ENCODE results near the gene ATXN1.

DNA sequence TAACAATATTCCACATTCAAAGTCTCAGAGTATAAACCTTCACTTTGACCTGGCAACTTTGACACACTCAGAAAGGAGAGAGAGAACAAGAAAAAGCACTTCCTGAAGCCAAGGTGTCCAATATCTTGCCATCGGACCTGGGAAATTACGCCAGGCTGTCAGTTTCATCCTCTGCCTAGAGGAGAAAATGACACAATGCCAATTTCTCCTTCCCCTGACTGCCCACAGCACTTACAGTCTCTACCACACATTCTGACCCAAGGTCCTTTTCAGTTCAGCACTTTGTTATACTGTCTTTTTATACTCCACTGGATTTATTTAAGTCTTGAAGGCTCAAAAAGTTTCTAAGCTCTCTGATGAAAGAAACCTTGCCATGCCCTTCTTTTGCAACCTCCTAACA lies 272.4 kb downstream of the ATXN1 start:
- TF ChIP-seq POLR2AphosphoS5 (IDR thresholded peaks at IDR 0.05; ENCODE audit: low read depth, low read length) = no peak
- TF ChIP-seq, protein P1, sequence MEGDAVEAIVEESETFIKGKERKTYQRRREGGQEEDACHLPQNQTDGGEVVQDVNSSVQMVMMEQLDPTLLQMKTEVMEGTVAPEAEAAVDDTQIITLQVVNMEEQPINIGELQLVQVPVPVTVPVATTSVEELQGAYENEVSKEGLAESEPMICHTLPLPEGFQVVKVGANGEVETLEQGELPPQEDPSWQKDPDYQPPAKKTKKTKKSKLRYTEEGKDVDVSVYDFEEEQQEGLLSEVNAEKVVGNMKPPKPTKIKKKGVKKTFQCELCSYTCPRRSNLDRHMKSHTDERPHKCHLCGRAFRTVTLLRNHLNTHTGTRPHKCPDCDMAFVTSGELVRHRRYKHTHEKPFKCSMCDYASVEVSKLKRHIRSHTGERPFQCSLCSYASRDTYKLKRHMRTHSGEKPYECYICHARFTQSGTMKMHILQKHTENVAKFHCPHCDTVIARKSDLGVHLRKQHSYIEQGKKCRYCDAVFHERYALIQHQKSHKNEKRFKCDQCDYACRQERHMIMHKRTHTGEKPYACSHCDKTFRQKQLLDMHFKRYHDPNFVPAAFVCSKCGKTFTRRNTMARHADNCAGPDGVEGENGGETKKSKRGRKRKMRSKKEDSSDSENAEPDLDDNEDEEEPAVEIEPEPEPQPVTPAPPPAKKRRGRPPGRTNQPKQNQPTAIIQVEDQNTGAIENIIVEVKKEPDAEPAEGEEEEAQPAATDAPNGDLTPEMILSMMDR (IDR thresholded peaks at IDR 0.05; ENCODE audit: control extremely low read depth in 1 of 3, insufficient read depth in 1 of 3, low read depth in 1 of 3, low read length in 3 of 3) = no peak
- TF ChIP-seq KDM5A (IDR thresholded peaks at IDR 0.05; ENCODE audit: low read length) = no peak
- TF ChIP-seq SUZ12 (IDR thresholded peaks at IDR 0.05; ENCODE audit: low read length) = no peak
- TF ChIP-seq EZH2 (IDR thresholded peaks at IDR 0.05; ENCODE audit: low read depth, low read length, severe bottlenecking) = no peak
- no peak for TF ChIP-seq JUND (IDR thresholded peaks at IDR 0.05; ENCODE audit: low read length)
- TF ChIP-seq, protein P2, sequence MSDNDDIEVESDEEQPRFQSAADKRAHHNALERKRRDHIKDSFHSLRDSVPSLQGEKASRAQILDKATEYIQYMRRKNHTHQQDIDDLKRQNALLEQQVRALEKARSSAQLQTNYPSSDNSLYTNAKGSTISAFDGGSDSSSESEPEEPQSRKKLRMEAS (IDR thresholded peaks at IDR 0.05) = no peak
- TF ChIP-seq, protein P3, sequence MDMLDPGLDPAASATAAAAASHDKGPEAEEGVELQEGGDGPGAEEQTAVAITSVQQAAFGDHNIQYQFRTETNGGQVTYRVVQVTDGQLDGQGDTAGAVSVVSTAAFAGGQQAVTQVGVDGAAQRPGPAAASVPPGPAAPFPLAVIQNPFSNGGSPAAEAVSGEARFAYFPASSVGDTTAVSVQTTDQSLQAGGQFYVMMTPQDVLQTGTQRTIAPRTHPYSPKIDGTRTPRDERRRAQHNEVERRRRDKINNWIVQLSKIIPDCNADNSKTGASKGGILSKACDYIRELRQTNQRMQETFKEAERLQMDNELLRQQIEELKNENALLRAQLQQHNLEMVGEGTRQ (IDR thresholded peaks at IDR 0.05; ENCODE audit: low read length) = no peak
- no peak for TF ChIP-seq MAFK (IDR thresholded peaks at IDR 0.05; ENCODE audit: low read depth, low read length)
- TF ChIP-seq POLR2A (IDR thresholded peaks at IDR 0.05; ENCODE audit: control extremely low read depth in 1 of 2, low read depth in 2 of 2, low read length in 2 of 2) = no peak
- no peak for TF ChIP-seq RAD21 (IDR thresholded peaks at IDR 0.05 in 1 of 2, conservative IDR thresholded peaks at IDR 0.05 in 1 of 2; ENCODE audit: low read depth in 2 of 2, low read length in 2 of 2)
- no peak for TF ChIP-seq KDM1A (IDR thresholded peaks at IDR 0.05; ENCODE audit: borderline replicate concordance, low read length)
- TF ChIP-seq GABPA (IDR thresholded peaks at IDR 0.05; ENCODE audit: borderline replicate concordance, insufficient read depth, low read length) = no peak
